Endothelial cell of umbilical vein (primary cell): ENCODE data around the gene FAM53B. TPM values are rescaled to one million over a fixed set of nuclear protein-coding genes. Genes with fewer than 3 reads are reported as not detected.

Source experiments
- BruUV-seq: library from RNA; stranded (reverse); fragments of 400-500 nt; replicated peaks from 2 replicates; lab custom pipeline; 2021; lab: Mats Ljungman, UMichigan
- CTCF ChIA-PET: fragments of 300-600, 350-600 bp; sonication (Branson Sonifier 250); formaldehyde crosslinking; loops from one replicate; lab custom pipeline; 2021; ENCODE audit warnings: antibody characterized with exemption, inconsistent platforms; lab: Charles Lee
- POLR2A ChIA-PET: fragments of 300-600, 350-600 bp; sonication (Branson Sonifier 250); formaldehyde crosslinking; loops from one replicate; lab custom pipeline; 2021; ENCODE audit warnings: antibody characterized with exemption, inconsistent platforms; lab: Charles Lee
- DNase-seq: peaks from one replicate; pipeline ENCODE4 v3.0.0-alpha.2; 2011; ENCODE audit warnings: low read depth, low spot score
- FAIRE-seq: peaks from 2 replicates; lab custom pipeline; 2011; peaks lifted over from hg19 to GRCh38; lab: Jason Lieb, UNC
- H2AFZ ChIP-seq: 2 replicates; pipeline ENCODE4 v1.6.0; 2012; ENCODE audit warnings: low read depth, low read length, control low read depth, inconsistent platforms
- H3K27ac ChIP-seq: 2 replicates; pipeline ENCODE4 v1.5.1; 2011; ENCODE audit warnings: low read depth, mild to moderate bottlenecking, control low read depth, low read length, moderate library complexity; ENCODE audit not compliant: insufficient read depth
- H3K27me3 ChIP-seq, 2 experiments: 2 replicates each; pipeline versions ENCODE4 v1.6.0 to v1.6.1; 2011; ENCODE audit warnings: low read length in 2 of 2, mixed read lengths in 1 of 2; ENCODE audit not compliant: control insufficient read depth in 2 of 2, insufficient read depth in 2 of 2
- H3K36me3 ChIP-seq, 2 experiments: 2 replicates in 1 of 2; 3 replicates in 1 of 2; pipeline ENCODE4 v1.5.1; 2011; ENCODE audit warnings: low read length in 2 of 2, mild to moderate bottlenecking in 1 of 2, moderate library complexity in 1 of 2; ENCODE audit not compliant: control insufficient read depth in 2 of 2, insufficient read depth in 2 of 2; ENCODE audit errors: extremely low read depth in 1 of 2
- H3K4me1 ChIP-seq: 3 replicates; pipeline ENCODE4 v1.5.1; 2011; ENCODE audit warnings: mild to moderate bottlenecking, low read length; ENCODE audit not compliant: control insufficient read depth, insufficient read depth; ENCODE audit errors: extremely low read depth
- H3K4me2 ChIP-seq: 2 replicates; pipeline ENCODE4 v1.6.1; 2011; ENCODE audit warnings: low read length, control low read depth, mixed read lengths; ENCODE audit not compliant: insufficient read depth
- H3K4me3 ChIP-seq, 3 experiments: fragments of 200-600 bp in 1 of 3; sonication (generic), shearing (Covaris generic) in 1 of 3; replicated peaks in 1 of 3; 2 replicates each; pipeline ENCODE4 v1.5.1; 2011 to 2016; ENCODE audit warnings: control low read depth in 3 of 3, low read length in 3 of 3, mild to moderate bottlenecking in 2 of 3, inconsistent platforms in 1 of 3, low read depth in 1 of 3, moderate library complexity in 1 of 3; ENCODE audit not compliant: insufficient read depth in 1 of 3
- H3K79me2 ChIP-seq: 2 replicates; pipeline ENCODE4 v1.6.0; 2012; ENCODE audit warnings: low read length, inconsistent platforms; ENCODE audit not compliant: control insufficient read depth, insufficient read depth
- H3K9ac ChIP-seq: replicated peaks from 2 replicates; pipeline ENCODE3; 2011; ENCODE audit warnings: low read length, control low read depth; ENCODE audit not compliant: insufficient read depth; ENCODE audit errors: extremely low read depth
- H3K9me1 ChIP-seq: replicated peaks from 3 replicates; pipeline ENCODE4 v1.6.0; 2011; ENCODE audit warnings: mild to moderate bottlenecking, low read length; ENCODE audit not compliant: control insufficient read depth, insufficient read depth; ENCODE audit errors: extremely low read depth
- H3K9me3 ChIP-seq: replicated peaks from 2 replicates; pipeline ENCODE4 v1.5.1; 2012; ENCODE audit warnings: low read length, inconsistent platforms; ENCODE audit not compliant: control insufficient read depth, insufficient read depth
- H4K20me1 ChIP-seq: replicated peaks from 2 replicates; pipeline ENCODE3; 2011; ENCODE audit warnings: mild to moderate bottlenecking, low read length; ENCODE audit not compliant: control insufficient read depth, insufficient read depth; ENCODE audit errors: extremely low read depth
- CTCF ChIP-seq, 2 donors: IDR thresholded peaks; 1 replicate in 1 of 2; 2 replicates in 1 of 2; pipeline ENCODE4 v1.5.1; 2011; ENCODE audit warnings: low read length in 2 of 2, mild to moderate bottlenecking in 2 of 2, moderate library complexity in 2 of 2, control low read depth in 1 of 2, inconsistent platforms in 1 of 2, low read depth in 1 of 2; ENCODE audit not compliant: insufficient read depth in 1 of 2; ENCODE audit errors: extremely low read depth in 1 of 2
- EZH2 ChIP-seq: IDR thresholded peaks from 2 replicates; pipeline ENCODE4 v1.6.1; 2012; ENCODE audit warnings: borderline replicate concordance, low read depth, mild to moderate bottlenecking, moderate library complexity, low read length, inconsistent platforms; ENCODE audit not compliant: severe bottlenecking
- FOS ChIP-seq: IDR thresholded peaks from 2 replicates; pipeline ENCODE4 v1.6.1; 2011; ENCODE audit warnings: mild to moderate bottlenecking, low read length, moderate library complexity, borderline replicate concordance; ENCODE audit not compliant: insufficient read depth
- GATA2 ChIP-seq: IDR thresholded peaks from 2 replicates; pipeline ENCODE4 v1.7.0; 2011; ENCODE audit warnings: low read depth, mild to moderate bottlenecking, moderate library complexity, mixed read lengths, low read length; ENCODE audit not compliant: insufficient read length, insufficient read depth
- JUN ChIP-seq: IDR thresholded peaks from 2 replicates; pipeline ENCODE4 v1.6.1; 2011; ENCODE audit warnings: borderline replicate concordance, low read depth; ENCODE audit not compliant: insufficient read length, insufficient read depth
- MAX ChIP-seq: IDR thresholded peaks from 2 replicates; pipeline ENCODE4 v1.6.1; 2011; ENCODE audit not compliant: insufficient read depth, insufficient read length
- MYC ChIP-seq: IDR thresholded peaks from one replicate; pipeline ENCODE4 v1.6.1; 2011; ENCODE audit warnings: mild to moderate bottlenecking, low read depth, low read length
- POLR2A ChIP-seq: IDR thresholded peaks from 2 replicates; pipeline ENCODE4 v1.6.1; 2012; ENCODE audit warnings: low read depth, mild to moderate bottlenecking, control low read depth, low read length
- POLR2AphosphoS5 ChIP-seq: IDR thresholded peaks from 2 replicates; pipeline ENCODE4 v1.6.1; 2012; ENCODE audit warnings: low read depth, mild to moderate bottlenecking, control low read depth, low read length, moderate library complexity; ENCODE audit not compliant: insufficient read depth
- dilution Hi-C: fragments of 300-500 bp; cut with MboI; formaldehyde crosslinking; loops from one replicate; pipeline ENCODE4 v1.15.0; 2019; ENCODE audit warnings: low sequenced_read_pairs; ENCODE audit not compliant: extremely low pct_ligation_motif_present
- intact Hi-C: fragments of 100-400 bp; cut with micrococcal nuclease; formaldehyde crosslinking; loops from one replicate; pipeline ENCODE4 v1.10.0; 2022
- polyA plus RNA-seq, 4 experiments: library from polyadenylated mRNA; depleted of rRNA in 3 of 4; stranded (reverse) in 3 of 4; unstranded in 1 of 4; fragments of >200 nt; gene quantifications; 2 replicates each; pipeline versions ENCODE4 v1.2.1 to v1.2.3, GENCODE V29; 2011 to 2012; ENCODE audit warnings: missing spikeins in 1 of 4
- total RNA-seq: library from RNA; stranded (reverse); gene quantifications from 2 replicates; pipeline ENCODE4 v1.2.3, GENCODE V29; 2021

The FAM53B gene
- total and polyA plus RNA-seq, 2 donors (not counting 3 experiments of a cell fraction or from before 2014, with no cell fraction given): 8.5 to 21.1 TPM

GRCh38 chr10:124735491-124736286, 8.5 kb downstream of the FAM53B start:
- no peaks in the 10 kb centered on the region for H3K9me3 ChIP-seq
- H3K4me1 ChIP-seq: peaks cover 11% of the 10 kb centered on the region
- H3K9ac ChIP-seq: no peak overlapping the region
- dilution Hi-C loops: no loop called here
- intact Hi-C loops: no loop called here
- peaks cover 31% of the 10 kb centered on the region for H3K79me2 ChIP-seq
- no peaks in the 10 kb centered on the region for H4K20me1 ChIP-seq
- H2AFZ ChIP-seq: no peak overlapping the region
- no TSS peak for BruUV-seq
- no peak for TF ChIP-seq POLR2A
- TF ChIP-seq GATA2: no peak
- TF ChIP-seq JUN: no peak
- no peak for TF ChIP-seq CTCF (IDR thresholded peaks at IDR 0.05; ENCODE audit: extremely low read depth in 1 of 2, insufficient read depth in 1 of 2, low read depth in 1 of 2, low read length in 2 of 2)
- no peak for TF ChIP-seq POLR2AphosphoS5
- TF ChIP-seq MAX: no peak
- no peak for TF ChIP-seq EZH2
- no peak for TF ChIP-seq MYC
- no peak for TF ChIP-seq FOS
- FAIRE-seq: no peak
- no peak overlapping the region for H3K27ac ChIP-seq
- POLR2A ChIA-PET: no interaction called here
- no peak overlapping the region for H3K4me2 ChIP-seq
- CTCF ChIA-PET: interaction anchor here (1.4 kb wide), 1 partner anchor 103 kb away, joined by 3 read pairs; no protein-coding TSS in a partner anchor
- H3K27me3 ChIP-seq: no peaks in the 10 kb centered on the region
- H3K36me3 ChIP-seq: no peaks in the 10 kb centered on the region
- H3K9me1 ChIP-seq: no peaks in the 10 kb centered on the region
- DNase-seq: no peak
- H3K4me3 ChIP-seq: no peak overlapping the region
